ENCODE data around the gene STK33. TPM values are rescaled to one million over a fixed set of nuclear protein-coding genes. Genes with fewer than 3 reads are reported as not detected.

The STK33 gene
- total RNA-seq, 1 experiment from 2014 or later: 19.5 TPM

DNA sequence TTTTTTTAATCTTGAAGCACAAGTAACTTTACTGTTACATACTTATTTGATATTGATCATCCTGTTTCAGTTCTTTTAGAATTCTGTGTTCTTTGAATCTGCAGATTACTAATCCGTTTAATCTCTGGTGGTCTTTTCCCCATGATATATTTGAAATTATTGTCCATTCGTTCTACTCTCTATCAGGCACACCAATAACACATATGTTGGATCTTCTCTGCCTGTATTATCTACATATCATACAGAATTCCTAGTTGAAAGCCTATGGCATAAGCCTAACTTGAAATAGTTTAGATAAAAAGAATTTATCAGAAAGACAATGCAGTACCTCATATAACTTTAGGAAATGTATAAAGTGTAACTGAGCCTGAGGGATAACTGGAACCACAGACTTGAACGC, 32.6 kb downstream of the STK33 start:
- no peaks in the 10 kb centered on the region for H3K4me1 Mint-ChIP-seq
- no CpG with 5 or more reads among the region's 3 CpGs for WGBS (ENCODE audit: extremely low coverage, insufficient read length, low lambda C conversion rate)
- H3T11ph ChIP-seq (ENCODE audit: low read length): no peak overlapping the region
- H3K9me3 Mint-ChIP-seq: peaks cover 11% of the 10 kb centered on the region in 2 experiments; a peak in 3 of 5 replicates
- H3K4me1 ChIP-seq (ENCODE audit: insufficient read depth, low read length): no peaks in the 10 kb centered on the region
- no peaks in the 10 kb centered on the region; the same call in 1 of the 2 replicates for H3K79me2 ChIP-seq (ENCODE audit: insufficient read depth, low read length)
- no peak overlapping the region for H2BK15ac ChIP-seq (ENCODE audit: low read depth, low read length)
- H2BK12ac ChIP-seq (ENCODE audit: insufficient read length, low read depth, low read length): no peak overlapping the region
- no peaks in the 10 kb centered on the region for H4K20me1 ChIP-seq (ENCODE audit: control insufficient read depth, insufficient read depth, insufficient read length)
- H3K27me3 Mint-ChIP-seq (ENCODE audit: low read depth): no peaks in the 10 kb centered on the region
- H4K8ac ChIP-seq (replicated peaks; ENCODE audit: insufficient read length, low read depth, low read length): no peak overlapping the region
- no peak overlapping the region for H4K91ac ChIP-seq (ENCODE audit: insufficient read length, low read depth, low read length)
- peaks cover 2 to 12% (median 10%) of the 10 kb centered on the region in 3 experiments; a peak in 5 of 7 replicates for H3K36me3 Mint-ChIP-seq (ENCODE audit: insufficient read depth in 1 of 3, low read depth in 3 of 3)
- H3K4ac ChIP-seq (ENCODE audit: low read depth, low read length): no peak overlapping the region
- no peak overlapping the region for H3K27ac ChIP-seq (ENCODE audit: insufficient read length, low read depth, low read length)
- no peak overlapping the region for H3K23ac ChIP-seq (ENCODE audit: insufficient read length, low read depth, low read length)
- H2BK20ac ChIP-seq (ENCODE audit: low read depth, low read length, poor library complexity, severe bottlenecking): no peak overlapping the region
- no peak overlapping the region for H2AFZ ChIP-seq (ENCODE audit: low read length)
- H3K14ac ChIP-seq (ENCODE audit: insufficient read depth, low read length): no peak overlapping the region
- H3K9me3 ChIP-seq (ENCODE audit: control insufficient read depth, low read depth, low read length): no peaks in the 10 kb centered on the region
- no peak overlapping the region for H3K18ac ChIP-seq (ENCODE audit: insufficient read length, low read depth, low read length)
- no peak for DNase-seq
- no peak overlapping the region for H2AK5ac ChIP-seq (ENCODE audit: insufficient read length, low read length)
- no peak overlapping the region for H3K4me3 Mint-ChIP-seq
- no peak overlapping the region for H3K4me2 ChIP-seq (ENCODE audit: insufficient read depth, insufficient read length, low read length)
- H3K27me3 ChIP-seq (ENCODE audit: insufficient read depth, low read length): no peaks in the 10 kb centered on the region
- H3K79me1 ChIP-seq (ENCODE audit: insufficient read depth, low read depth, low read length, poor library complexity, severe bottlenecking): no peaks in the 10 kb centered on the region
- no peak overlapping the region for H3K56ac ChIP-seq (ENCODE audit: insufficient read length, low read depth, low read length)
- no peak overlapping the region for H3K9ac ChIP-seq (ENCODE audit: extremely low read depth, insufficient read length, low read length)
- no peak overlapping the region for H2BK5ac ChIP-seq (ENCODE audit: insufficient read length, low read length)
- H3K23me2 ChIP-seq (ENCODE audit: insufficient read length, low read depth, low read length, poor library complexity, severe bottlenecking): no peaks in the 10 kb centered on the region
- TF ChIP-seq, protein P1, sequence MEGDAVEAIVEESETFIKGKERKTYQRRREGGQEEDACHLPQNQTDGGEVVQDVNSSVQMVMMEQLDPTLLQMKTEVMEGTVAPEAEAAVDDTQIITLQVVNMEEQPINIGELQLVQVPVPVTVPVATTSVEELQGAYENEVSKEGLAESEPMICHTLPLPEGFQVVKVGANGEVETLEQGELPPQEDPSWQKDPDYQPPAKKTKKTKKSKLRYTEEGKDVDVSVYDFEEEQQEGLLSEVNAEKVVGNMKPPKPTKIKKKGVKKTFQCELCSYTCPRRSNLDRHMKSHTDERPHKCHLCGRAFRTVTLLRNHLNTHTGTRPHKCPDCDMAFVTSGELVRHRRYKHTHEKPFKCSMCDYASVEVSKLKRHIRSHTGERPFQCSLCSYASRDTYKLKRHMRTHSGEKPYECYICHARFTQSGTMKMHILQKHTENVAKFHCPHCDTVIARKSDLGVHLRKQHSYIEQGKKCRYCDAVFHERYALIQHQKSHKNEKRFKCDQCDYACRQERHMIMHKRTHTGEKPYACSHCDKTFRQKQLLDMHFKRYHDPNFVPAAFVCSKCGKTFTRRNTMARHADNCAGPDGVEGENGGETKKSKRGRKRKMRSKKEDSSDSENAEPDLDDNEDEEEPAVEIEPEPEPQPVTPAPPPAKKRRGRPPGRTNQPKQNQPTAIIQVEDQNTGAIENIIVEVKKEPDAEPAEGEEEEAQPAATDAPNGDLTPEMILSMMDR (conservative IDR thresholded peaks at IDR 0.05): no peak
- H4K5ac ChIP-seq (ENCODE audit: insufficient read length, low read depth, low read length): no peak overlapping the region
- no peak overlapping the region for H2BK120ac ChIP-seq (ENCODE audit: low read depth, low read length, poor library complexity, severe bottlenecking)
- no peak overlapping the region for H3K27ac Mint-ChIP-seq

Data from H9 (cell line).